GM21381 (cell line): ENCODE measurements around the gene MITF.

Experiments used
- ATAC-seq: cut with Tn5 transposase; IDR thresholded peaks from one replicate; pipeline ENCODE4 v1.9.1; 2021; ENCODE audit warnings: mild to moderate bottlenecking, moderate library complexity; ENCODE audit not compliant: unreplicated experiment

The MITF gene

GRCh38 chr3:69752241-69752640, 13.0 kb downstream of the MITF start:
- ATAC-seq = no peak

GRCh38 chr3:69753179-69753775, 14.0 kb downstream of the MITF start:
- ATAC-seq = no peak

GRCh38 chr3:69755795-69756194, 16.5 kb downstream of the MITF start:
- no peak for ATAC-seq

GRCh38 chr3:69761896-69762767, 22.9 kb downstream of the MITF start:
- ATAC-seq = peak; percentile 65

- no peak for ATAC-seq
These were observed 23.5 kb downstream of the MITF start for GRCh38 chr3:69762768-69763229.

GRCh38 chr3:69763458-69763857, 24.2 kb downstream of the MITF start:
- no peak for ATAC-seq

- ATAC-seq = no peak
These were observed 25.0 kb downstream of the MITF start for GRCh38 chr3:69764121-69764741.

- ATAC-seq = no peak
These were observed 25.6 kb downstream of the MITF start for GRCh38 chr3:69764861-69765260.

GRCh38 chr3:69766638-69767037, 27.4 kb downstream of the MITF start:
- no peak for ATAC-seq

- ATAC-seq = no peak
These were observed 28.3 kb downstream of the MITF start for GRCh38 chr3:69767571-69767970.

GRCh38 chr3:69768438-69768837, 29.2 kb downstream of the MITF start:
- no peak for ATAC-seq

- ATAC-seq = no peak
These were observed 31.0 kb downstream of the MITF start for GRCh38 chr3:69770219-69770618.

GRCh38 chr3:69770976-69771634, 31.8 kb downstream of the MITF start:
- ATAC-seq = no peak

- no peak for ATAC-seq
These were observed 33.0 kb downstream of the MITF start for GRCh38 chr3:69772152-69772867.

GRCh38 chr3:69774029-69774428, 34.8 kb downstream of the MITF start:
- no peak for ATAC-seq

- no peak for ATAC-seq
These were observed 36.5 kb downstream of the MITF start for GRCh38 chr3:69775751-69776150.

- ATAC-seq = no peak
These were observed 37.0 kb downstream of the MITF start for GRCh38 chr3:69776289-69776688.

GRCh38 chr3:69776920-69777581, 37.8 kb downstream of the MITF start:
- no peak for ATAC-seq

GRCh38 chr3:69777582-69777967, 38.3 kb downstream of the MITF start:
- no peak for ATAC-seq

GRCh38 chr3:69781593-69781992, 42.3 kb downstream of the MITF start:
- ATAC-seq = no peak
